Globus pallidus (tissue), 1 donor: ENCODE data around the gene MRPL14.

Experiments
- DNase-seq: peaks from one replicate; pipeline ENCODE4 v3.0.0-alpha.2; 2015; ENCODE audit warnings: low spot score

Gene MRPL14

GRCh38 chr6:44127186-44128019 is at the start of gene MRPL14, which contains the start of gene TMEM63B:
Gene MRPL14 (minus strand): TSS chr6:44127452. CDS start chr6:44116611, 10,841 bp downstream.
Gene TMEM63B (plus strand): TSS chr6:44127554. CDS start chr6:44134585, 7,031 bp downstream.
- DNase-seq, result peak; percentile 83

GRCh38 chr6:44176130-44176761 is 49.0 kb upstream of the MRPL14 start:
- DNase-seq, result no peak

GRCh38 chr6:44172731-44173500 is 45.7 kb upstream of the MRPL14 start:
- peak; percentile 59 for DNase-seq

- no peak for DNase-seq
Measured at GRCh38 chr6:44171899-44172546, 44.8 kb upstream of the MRPL14 start.

- no peak for DNase-seq
Measured at GRCh38 chr6:44169886-44170570, 42.8 kb upstream of the MRPL14 start.

GRCh38 chr6:44169154-44169553 is 41.9 kb upstream of the MRPL14 start:
- DNase-seq, result no peak

GRCh38 chr6:44167567-44167966 is 40.3 kb upstream of the MRPL14 start:
- no peak for DNase-seq

GRCh38 chr6:44166591-44167184 is 39.4 kb upstream of the MRPL14 start:
- no peak for DNase-seq

- no peak for DNase-seq
Measured at GRCh38 chr6:44166116-44166515, 38.9 kb upstream of the MRPL14 start.

- no peak for DNase-seq
Measured at GRCh38 chr6:44162876-44163625, 35.8 kb upstream of the MRPL14 start.

- no peak for DNase-seq
Measured at GRCh38 chr6:44161997-44162338, 34.7 kb upstream of the MRPL14 start.

- no peak for DNase-seq
Measured at GRCh38 chr6:44158770-44159228, 31.5 kb upstream of the MRPL14 start, which contains the start of gene CAPN11. Gene CAPN11 (plus strand): TSS chr6:44158820. CDS start chr6:44158849, 29 bp downstream.

- no peak for DNase-seq
Measured at GRCh38 chr6:44157152-44157521, 29.9 kb upstream of the MRPL14 start.

GRCh38 chr6:44156494-44157151 is 29.4 kb upstream of the MRPL14 start:
- DNase-seq, result no peak

GRCh38 chr6:44154067-44154466 is 26.8 kb upstream of the MRPL14 start:
- no peak for DNase-seq

- DNase-seq, result no peak
Measured at GRCh38 chr6:44152533-44152932, 25.3 kb upstream of the MRPL14 start.

- no peak for DNase-seq
Measured at GRCh38 chr6:44152109-44152461, 24.8 kb upstream of the MRPL14 start.

- peak; percentile 32 for DNase-seq
Measured at GRCh38 chr6:44151348-44152108, 24.3 kb upstream of the MRPL14 start.

- no peak for DNase-seq
Measured at GRCh38 chr6:44150317-44150917, 23.2 kb upstream of the MRPL14 start.
